ENCODE measurements around the gene TMCO5A.

GRCh38 chr15:37984368-37984767 is 49.9 kb downstream of the TMCO5A start:
- TF ChIP-seq SMC3 (IDR thresholded peaks at IDR 0.05) (no peak), BHLHE40 (IDR thresholded peaks at IDR 0.05; ENCODE audit: low read depth, low read length) (no peak), MAFK (IDR thresholded peaks at IDR 0.05; ENCODE audit: partially characterized antibody) (no peak), POLR2A (IDR thresholded peaks at IDR 0.05; ENCODE audit: low read length) (no peak), CTCF (IDR thresholded peaks at IDR 0.05) (no peak), JUN (IDR thresholded peaks at IDR 0.05) (no peak), POLR2AphosphoS2 (conservative IDR thresholded peaks at IDR 0.05; ENCODE audit: low read length) (no peak), EP300 (IDR thresholded peaks at IDR 0.05) (no peak), BCL3 (IDR thresholded peaks at IDR 0.05) (no peak), RAD21 (conservative IDR thresholded peaks at IDR 0.05 in 1 of 2, IDR thresholded peaks at IDR 0.05 in 1 of 2) (no peak), CBX8 (IDR thresholded peaks at IDR 0.05) (no peak), CEBPB (IDR thresholded peaks at IDR 0.05) (no peak), RFX5 (IDR thresholded peaks at IDR 0.05) (no peak)

Data from A549 (cell line).